HEK293 (cell line): ENCODE results near the gene RANBP1.

Experiments used
- GLIS1 ChIP-seq: fragments of 450-650 bp; formaldehyde crosslinking; IDR thresholded peaks from 2 replicates; pipeline ENCODE4 v1.5.1; 2016; ENCODE audit warnings: missing biosample characterization, missing genetic modification characterization
- GLIS2 ChIP-seq: fragments of 450-650 bp; formaldehyde crosslinking; IDR thresholded peaks from 2 replicates; pipeline ENCODE4 v1.5.1; 2016; ENCODE audit warnings: missing biosample characterization, missing genetic modification characterization
- HOXC10 ChIP-seq: sonication (generic); formaldehyde crosslinking; IDR thresholded peaks from 2 replicates; pipeline ENCODE4 v1.8.1; 2023; ENCODE audit warnings: mild to moderate bottlenecking, missing genetic modification reagents
- KLF1 ChIP-seq: fragments of 450-650 bp; formaldehyde crosslinking; IDR thresholded peaks from 2 replicates; pipeline ENCODE4 v1.5.1; 2016; ENCODE audit warnings: missing biosample characterization, missing genetic modification characterization
- KLF10 ChIP-seq: fragments of 450-650 bp; IDR thresholded peaks from 2 replicates; pipeline ENCODE4 v1.5.1; 2018; ENCODE audit warnings: missing biosample characterization, mild to moderate bottlenecking, missing genetic modification characterization
- KLF7 ChIP-seq: fragments of 450-650 bp; formaldehyde crosslinking; IDR thresholded peaks from 2 replicates; pipeline ENCODE4 v1.5.1; 2016; ENCODE audit warnings: missing biosample characterization, missing genetic modification characterization, borderline replicate concordance
- KLF9 ChIP-seq: fragments of 450-650 bp; formaldehyde crosslinking; IDR thresholded peaks from 2 replicates; pipeline ENCODE4 v1.5.1; 2016; ENCODE audit warnings: missing biosample characterization, missing genetic modification characterization, low read depth
- SP2 ChIP-seq: fragments of 450-650 bp; formaldehyde crosslinking; IDR thresholded peaks from 2 replicates; pipeline ENCODE4 v1.5.1; 2016; ENCODE audit warnings: missing biosample characterization, missing genetic modification characterization
- SP3 ChIP-seq: fragments of 450-650 bp; formaldehyde crosslinking; IDR thresholded peaks from 2 replicates; pipeline ENCODE4 v1.5.1; 2016; ENCODE audit warnings: missing biosample characterization, missing genetic modification characterization
- ZBTB17 ChIP-seq: fragments of 450-650 bp; formaldehyde crosslinking; IDR thresholded peaks from 2 replicates; pipeline ENCODE4 v1.5.1; 2016; ENCODE audit warnings: missing biosample characterization, missing genetic modification characterization
- ZBTB8A ChIP-seq: fragments of 450-650 bp; formaldehyde crosslinking; IDR thresholded peaks from 2 replicates; pipeline ENCODE4 v1.5.1; 2016; ENCODE audit warnings: missing biosample characterization, missing genetic modification characterization
- ZFP69B ChIP-seq: fragments of 450-650 bp; formaldehyde crosslinking; IDR thresholded peaks from 2 replicates; pipeline ENCODE4 v1.5.1; 2016; ENCODE audit warnings: missing biosample characterization, missing genetic modification characterization
- ZIC2 ChIP-seq: fragments of 450-650 bp; formaldehyde crosslinking; IDR thresholded peaks from 2 replicates; pipeline ENCODE4 v1.5.1; 2016; ENCODE audit warnings: missing biosample characterization, missing genetic modification characterization
- ZNF133 ChIP-seq: fragments of 450-650 bp; formaldehyde crosslinking; IDR thresholded peaks from 2 replicates; pipeline ENCODE4 v1.5.1; 2016; ENCODE audit warnings: missing biosample characterization, missing genetic modification characterization
- ZNF138 ChIP-seq: fragments of 450-650 bp; formaldehyde crosslinking; IDR thresholded peaks from 2 replicates; pipeline ENCODE4 v1.5.1; 2016; ENCODE audit warnings: missing biosample characterization, missing genetic modification characterization, borderline replicate concordance
- ZNF175 ChIP-seq: fragments of 450-650 bp; formaldehyde crosslinking; IDR thresholded peaks from 2 replicates; pipeline ENCODE4 v1.5.1; 2016; ENCODE audit warnings: missing biosample characterization, missing genetic modification characterization
- ZNF19 ChIP-seq: fragments of 450-650 bp; formaldehyde crosslinking; IDR thresholded peaks from 2 replicates; pipeline ENCODE4; 2016; ENCODE audit warnings: missing biosample characterization, missing genetic modification characterization, low read depth
- ZNF354C ChIP-seq: fragments of 450-650 bp; formaldehyde crosslinking; IDR thresholded peaks from 2 replicates; pipeline ENCODE4 v1.5.1; 2016; ENCODE audit warnings: missing biosample characterization, missing genetic modification characterization, low read depth, borderline replicate concordance
- ZNF416 ChIP-seq: fragments of 450-650 bp; formaldehyde crosslinking; IDR thresholded peaks from 2 replicates; pipeline ENCODE4 v1.5.1; 2016; ENCODE audit warnings: missing biosample characterization, missing genetic modification characterization
- ZNF701 ChIP-seq: fragments of 450-650 bp; formaldehyde crosslinking; IDR thresholded peaks from 2 replicates; pipeline ENCODE4 v1.5.1; 2016; ENCODE audit warnings: missing biosample characterization, missing genetic modification characterization
- ZNF776 ChIP-seq: fragments of 450-650 bp; formaldehyde crosslinking; IDR thresholded peaks from 2 replicates; pipeline ENCODE4 v1.5.0; 2017; ENCODE audit warnings: missing biosample characterization, missing genetic modification characterization, borderline replicate concordance
- ZNF792 ChIP-seq: fragments of 450-650 bp; formaldehyde crosslinking; IDR thresholded peaks from 2 replicates; pipeline ENCODE4 v1.5.1; 2016; ENCODE audit warnings: missing biosample characterization, missing genetic modification characterization
- TF ChIP-seq, protein P1 (sequence below): fragments of 450-650 bp; IDR thresholded peaks from 2 replicates; pipeline ENCODE4 v1.5.1; 2018; ENCODE audit warnings: missing biosample characterization, missing genetic modification characterization
- TF ChIP-seq, protein P2 (sequence below): fragments of 450-650 bp; formaldehyde crosslinking; IDR thresholded peaks from 2 replicates; pipeline ENCODE4 v1.5.1; 2016; ENCODE audit warnings: missing biosample characterization, missing genetic modification characterization
- TF ChIP-seq, protein P3 (sequence below): fragments of 450-650 bp; formaldehyde crosslinking; IDR thresholded peaks from 2 replicates; pipeline ENCODE4 v1.5.1; 2016; ENCODE audit warnings: missing biosample characterization, missing genetic modification characterization
- TF ChIP-seq, protein P4 (sequence below): fragments of 450-650 bp; formaldehyde crosslinking; IDR thresholded peaks from 2 replicates; pipeline ENCODE4 v1.5.1; 2017; ENCODE audit warnings: missing biosample characterization, missing genetic modification characterization
- TF ChIP-seq, protein P5 (sequence below): fragments of 450-650 bp; formaldehyde crosslinking; IDR thresholded peaks from 2 replicates; pipeline ENCODE4 v1.5.1; 2017; ENCODE audit warnings: missing biosample characterization, missing genetic modification characterization
- TF ChIP-seq, protein P6 (sequence below): fragments of 450-650 bp; formaldehyde crosslinking; IDR thresholded peaks from 2 replicates; pipeline ENCODE4 v1.5.1; 2017; ENCODE audit warnings: missing biosample characterization, missing genetic modification characterization
- TF ChIP-seq, protein P7 (sequence below): fragments of 450-650 bp; formaldehyde crosslinking; IDR thresholded peaks from 2 replicates; pipeline ENCODE4 v1.5.1; 2016; ENCODE audit warnings: missing biosample characterization, missing genetic modification characterization

Gene RANBP1

DNA sequence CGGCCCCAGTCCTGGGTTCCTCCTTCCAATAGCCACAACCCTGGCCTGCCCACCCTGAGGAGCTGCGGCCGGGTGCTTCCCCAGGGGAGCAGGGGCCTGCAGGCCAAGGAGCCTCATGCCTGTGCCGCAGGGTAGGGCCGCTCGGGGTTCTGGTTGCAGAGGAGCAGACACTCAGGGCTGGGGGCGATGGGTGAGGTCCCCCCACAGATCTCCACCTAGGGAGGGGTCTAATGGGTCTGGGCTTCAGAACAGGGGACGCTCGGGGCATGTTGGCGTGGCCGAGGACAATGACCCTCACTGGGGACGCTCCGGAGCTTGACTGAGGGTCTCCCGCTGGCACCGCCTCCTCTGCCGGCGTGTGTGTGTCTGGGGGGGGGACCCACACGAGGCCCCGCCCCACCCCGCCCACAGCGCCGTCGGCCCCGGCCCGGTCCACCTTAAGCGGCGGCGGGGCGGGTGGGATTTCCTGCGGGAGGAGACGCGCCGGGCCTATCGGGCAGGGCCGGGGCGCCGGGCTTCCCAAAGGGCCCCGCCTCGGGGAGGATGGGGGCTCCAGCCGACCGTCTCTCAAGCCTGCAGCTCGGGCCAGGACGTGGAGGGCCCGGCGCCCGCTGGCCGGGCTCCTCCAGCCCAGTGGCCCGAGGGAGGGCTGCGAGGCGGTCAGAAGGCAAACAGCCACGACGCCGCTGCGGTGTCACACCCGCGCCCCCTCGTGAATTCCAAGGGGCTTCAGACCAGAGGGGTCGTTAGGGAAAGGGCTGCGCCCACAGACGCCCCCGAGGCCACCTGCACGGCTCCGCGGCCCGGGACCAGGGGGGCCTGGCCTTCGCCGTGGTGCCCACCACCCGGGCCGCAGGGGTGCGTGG lies 15.1 kb downstream of the RANBP1 start (continued):
- TF ChIP-seq, protein P1, sequence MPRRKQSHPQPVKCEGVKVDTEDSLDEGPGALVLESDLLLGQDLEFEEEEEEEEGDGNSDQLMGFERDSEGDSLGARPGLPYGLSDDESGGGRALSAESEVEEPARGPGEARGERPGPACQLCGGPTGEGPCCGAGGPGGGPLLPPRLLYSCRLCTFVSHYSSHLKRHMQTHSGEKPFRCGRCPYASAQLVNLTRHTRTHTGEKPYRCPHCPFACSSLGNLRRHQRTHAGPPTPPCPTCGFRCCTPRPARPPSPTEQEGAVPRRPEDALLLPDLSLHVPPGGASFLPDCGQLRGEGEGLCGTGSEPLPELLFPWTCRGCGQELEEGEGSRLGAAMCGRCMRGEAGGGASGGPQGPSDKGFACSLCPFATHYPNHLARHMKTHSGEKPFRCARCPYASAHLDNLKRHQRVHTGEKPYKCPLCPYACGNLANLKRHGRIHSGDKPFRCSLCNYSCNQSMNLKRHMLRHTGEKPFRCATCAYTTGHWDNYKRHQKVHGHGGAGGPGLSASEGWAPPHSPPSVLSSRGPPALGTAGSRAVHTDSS: no peak
- TF ChIP-seq, protein P2, sequence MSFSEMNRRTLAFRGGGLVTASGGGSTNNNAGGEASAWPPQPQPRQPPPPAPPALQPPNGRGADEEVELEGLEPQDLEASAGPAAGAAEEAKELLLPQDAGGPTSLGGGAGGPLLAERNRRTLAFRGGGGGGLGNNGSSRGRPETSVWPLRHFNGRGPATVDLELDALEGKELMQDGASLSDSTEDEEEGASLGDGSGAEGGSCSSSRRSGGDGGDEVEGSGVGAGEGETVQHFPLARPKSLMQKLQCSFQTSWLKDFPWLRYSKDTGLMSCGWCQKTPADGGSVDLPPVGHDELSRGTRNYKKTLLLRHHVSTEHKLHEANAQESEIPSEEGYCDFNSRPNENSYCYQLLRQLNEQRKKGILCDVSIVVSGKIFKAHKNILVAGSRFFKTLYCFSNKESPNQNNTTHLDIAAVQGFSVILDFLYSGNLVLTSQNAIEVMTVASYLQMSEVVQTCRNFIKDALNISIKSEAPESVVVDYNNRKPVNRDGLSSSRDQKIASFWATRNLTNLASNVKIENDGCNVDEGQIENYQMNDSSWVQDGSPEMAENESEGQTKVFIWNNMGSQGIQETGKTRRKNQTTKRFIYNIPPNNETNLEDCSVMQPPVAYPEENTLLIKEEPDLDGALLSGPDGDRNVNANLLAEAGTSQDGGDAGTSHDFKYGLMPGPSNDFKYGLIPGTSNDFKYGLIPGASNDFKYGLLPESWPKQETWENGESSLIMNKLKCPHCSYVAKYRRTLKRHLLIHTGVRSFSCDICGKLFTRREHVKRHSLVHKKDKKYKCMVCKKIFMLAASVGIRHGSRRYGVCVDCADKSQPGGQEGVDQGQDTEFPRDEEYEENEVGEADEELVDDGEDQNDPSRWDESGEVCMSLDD (tag by site-specific recombination): peak; percentile 60; the same call in 1 of the 2 replicates
- no peak for TF ChIP-seq ZNF701 (tag by site-specific recombination)
- TF ChIP-seq, protein P3, sequence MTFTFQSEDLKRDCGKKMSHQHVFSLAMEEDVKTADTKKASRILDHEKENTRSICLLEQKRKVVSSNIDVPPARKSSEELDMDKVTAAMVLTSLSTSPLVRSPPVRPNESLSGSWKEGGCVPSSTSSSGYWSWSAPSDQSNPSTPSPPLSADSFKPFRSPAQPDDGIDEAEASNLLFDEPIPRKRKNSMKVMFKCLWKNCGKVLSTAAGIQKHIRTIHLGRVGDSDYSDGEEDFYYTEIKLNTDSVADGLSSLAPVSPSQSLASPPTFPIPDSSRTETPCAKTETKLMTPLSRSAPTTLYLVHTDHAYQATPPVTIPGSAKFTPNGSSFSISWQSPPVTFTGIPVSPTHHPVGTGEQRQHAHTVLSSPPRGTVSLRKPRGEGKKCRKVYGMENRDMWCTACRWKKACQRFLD (tag by site-specific recombination): no peak
- no peak for TF ChIP-seq ZNF354C
- no peak for TF ChIP-seq ZNF792 (tag by site-specific recombination)
- TF ChIP-seq ZBTB8A (tag by site-specific recombination): peak; percentile 95
- no peak for TF ChIP-seq ZNF776
- TF ChIP-seq SP2 (tag by site-specific recombination): peak; percentile 77
- TF ChIP-seq ZNF416 (tag by site-specific recombination): no peak
- no peak for TF ChIP-seq ZIC2 (tag by site-specific recombination)
- TF ChIP-seq, protein P4, sequence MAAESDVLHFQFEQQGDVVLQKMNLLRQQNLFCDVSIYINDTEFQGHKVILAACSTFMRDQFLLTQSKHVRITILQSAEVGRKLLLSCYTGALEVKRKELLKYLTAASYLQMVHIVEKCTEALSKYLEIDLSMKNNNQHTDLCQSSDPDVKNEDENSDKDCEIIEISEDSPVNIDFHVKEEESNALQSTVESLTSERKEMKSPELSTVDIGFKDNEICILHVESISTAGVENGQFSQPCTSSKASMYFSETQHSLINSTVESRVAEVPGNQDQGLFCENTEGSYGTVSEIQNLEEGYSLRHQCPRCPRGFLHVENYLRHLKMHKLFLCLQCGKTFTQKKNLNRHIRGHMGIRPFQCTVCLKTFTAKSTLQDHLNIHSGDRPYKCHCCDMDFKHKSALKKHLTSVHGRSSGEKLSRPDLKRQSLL (tag by site-specific recombination): no peak
- TF ChIP-seq KLF7 (tag by site-specific recombination): no peak
- TF ChIP-seq, protein P5, sequence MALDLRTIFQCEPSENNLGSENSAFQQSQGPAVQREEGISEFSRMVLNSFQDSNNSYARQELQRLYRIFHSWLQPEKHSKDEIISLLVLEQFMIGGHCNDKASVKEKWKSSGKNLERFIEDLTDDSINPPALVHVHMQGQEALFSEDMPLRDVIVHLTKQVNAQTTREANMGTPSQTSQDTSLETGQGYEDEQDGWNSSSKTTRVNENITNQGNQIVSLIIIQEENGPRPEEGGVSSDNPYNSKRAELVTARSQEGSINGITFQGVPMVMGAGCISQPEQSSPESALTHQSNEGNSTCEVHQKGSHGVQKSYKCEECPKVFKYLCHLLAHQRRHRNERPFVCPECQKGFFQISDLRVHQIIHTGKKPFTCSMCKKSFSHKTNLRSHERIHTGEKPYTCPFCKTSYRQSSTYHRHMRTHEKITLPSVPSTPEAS (tag by site-specific recombination): no peak
- TF ChIP-seq ZFP69B (tag by site-specific recombination): peak; percentile 58; the same call in 1 of the 2 replicates
- TF ChIP-seq KLF1 (tag by site-specific recombination): peak; percentile 73
- TF ChIP-seq ZNF133 (tag by site-specific recombination): no peak
- TF ChIP-seq, protein P6, sequence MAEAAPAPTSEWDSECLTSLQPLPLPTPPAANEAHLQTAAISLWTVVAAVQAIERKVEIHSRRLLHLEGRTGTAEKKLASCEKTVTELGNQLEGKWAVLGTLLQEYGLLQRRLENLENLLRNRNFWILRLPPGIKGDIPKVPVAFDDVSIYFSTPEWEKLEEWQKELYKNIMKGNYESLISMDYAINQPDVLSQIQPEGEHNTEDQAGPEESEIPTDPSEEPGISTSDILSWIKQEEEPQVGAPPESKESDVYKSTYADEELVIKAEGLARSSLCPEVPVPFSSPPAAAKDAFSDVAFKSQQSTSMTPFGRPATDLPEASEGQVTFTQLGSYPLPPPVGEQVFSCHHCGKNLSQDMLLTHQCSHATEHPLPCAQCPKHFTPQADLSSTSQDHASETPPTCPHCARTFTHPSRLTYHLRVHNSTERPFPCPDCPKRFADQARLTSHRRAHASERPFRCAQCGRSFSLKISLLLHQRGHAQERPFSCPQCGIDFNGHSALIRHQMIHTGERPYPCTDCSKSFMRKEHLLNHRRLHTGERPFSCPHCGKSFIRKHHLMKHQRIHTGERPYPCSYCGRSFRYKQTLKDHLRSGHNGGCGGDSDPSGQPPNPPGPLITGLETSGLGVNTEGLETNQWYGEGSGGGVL (tag by site-specific recombination): no peak
- no peak for TF ChIP-seq ZNF19
- no peak for TF ChIP-seq ZNF175 (tag by site-specific recombination)
- peak; percentile 84 for TF ChIP-seq KLF9 (tag by site-specific recombination)
- peak; percentile 37 for TF ChIP-seq GLIS1 (tag by site-specific recombination)
- no peak for TF ChIP-seq ZNF138
- TF ChIP-seq GLIS2 (tag by site-specific recombination): peak; percentile 97
- no peak for TF ChIP-seq HOXC10
- TF ChIP-seq, protein P7, sequence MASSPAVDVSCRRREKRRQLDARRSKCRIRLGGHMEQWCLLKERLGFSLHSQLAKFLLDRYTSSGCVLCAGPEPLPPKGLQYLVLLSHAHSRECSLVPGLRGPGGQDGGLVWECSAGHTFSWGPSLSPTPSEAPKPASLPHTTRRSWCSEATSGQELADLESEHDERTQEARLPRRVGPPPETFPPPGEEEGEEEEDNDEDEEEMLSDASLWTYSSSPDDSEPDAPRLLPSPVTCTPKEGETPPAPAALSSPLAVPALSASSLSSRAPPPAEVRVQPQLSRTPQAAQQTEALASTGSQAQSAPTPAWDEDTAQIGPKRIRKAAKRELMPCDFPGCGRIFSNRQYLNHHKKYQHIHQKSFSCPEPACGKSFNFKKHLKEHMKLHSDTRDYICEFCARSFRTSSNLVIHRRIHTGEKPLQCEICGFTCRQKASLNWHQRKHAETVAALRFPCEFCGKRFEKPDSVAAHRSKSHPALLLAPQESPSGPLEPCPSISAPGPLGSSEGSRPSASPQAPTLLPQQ (tag by site-specific recombination): peak; percentile 62; the same call in 1 of the 2 replicates
- TF ChIP-seq ZBTB17 (tag by site-specific recombination): 0 out of 2 replicates have a peak, but pooled peaks have one; percentile 52
- TF ChIP-seq SP3 (tag by site-specific recombination): peak; percentile 80
- peak; percentile 48; the same call in 1 of the 2 replicates for TF ChIP-seq KLF10 (tag by site-specific recombination)
